DMS79 treated with DMSO at 0.1 percent for 48 hours (cell line): Measurements from ENCODE around the gene FOXP1.
"Not testable (repeated sequence)": the region's sequence is repeated elsewhere in the genome, so short reads cannot be mapped to it uniquely, and the experiment has no call there.

Experiments
- DNase-seq: peaks from one replicate; lab custom pipeline; 2025; lab: John Stamatoyannopoulos, UW

FOXP1 gene

GRCh38 chr3:71029770-71030169 lies 553.8 kb downstream of the FOXP1 start:
- no peak for DNase-seq

GRCh38 chr3:71028802-71029201 lies 554.7 kb downstream of the FOXP1 start:
- DNase-seq = no peak

GRCh38 chr3:71028184-71028583 lies 555.3 kb downstream of the FOXP1 start:
- DNase-seq = no peak

GRCh38 chr3:71026634-71027578 lies 556.6 kb downstream of the FOXP1 start:
- no peak for DNase-seq

GRCh38 chr3:71025516-71025915 lies 558.0 kb downstream of the FOXP1 start:
- no peak for DNase-seq

- DNase-seq = no peak
Observed at GRCh38 chr3:71025010-71025409, 558.5 kb downstream of the FOXP1 start.

- DNase-seq = no peak
Observed at GRCh38 chr3:71022551-71023335, 560.8 kb downstream of the FOXP1 start.

- DNase-seq = no peak
Observed at GRCh38 chr3:71018799-71019198, 564.7 kb downstream of the FOXP1 start.

GRCh38 chr3:71016178-71016845 lies 567.2 kb downstream of the FOXP1 start:
- no peak for DNase-seq

GRCh38 chr3:71014616-71015015 lies 568.9 kb downstream of the FOXP1 start:
- DNase-seq = not testable (repeated sequence)

- no peak for DNase-seq
Observed at GRCh38 chr3:71012971-71013370, 570.6 kb downstream of the FOXP1 start.

- DNase-seq = no peak
Observed at GRCh38 chr3:71011565-71012287, 571.8 kb downstream of the FOXP1 start.

GRCh38 chr3:71010726-71011455 lies 572.6 kb downstream of the FOXP1 start:
- no peak for DNase-seq

GRCh38 chr3:71008350-71008935 lies 575.1 kb downstream of the FOXP1 start:
- DNase-seq = no peak

- no peak for DNase-seq
Observed at GRCh38 chr3:71006810-71007785, 576.4 kb downstream of the FOXP1 start.

GRCh38 chr3:71005702-71006321 lies 577.7 kb downstream of the FOXP1 start:
- DNase-seq = no peak

- no peak for DNase-seq
Observed at GRCh38 chr3:71003511-71003910, 580.0 kb downstream of the FOXP1 start.

- DNase-seq = no peak
Observed at GRCh38 chr3:71002298-71002697, 581.2 kb downstream of the FOXP1 start.

- no peak for DNase-seq
Observed at GRCh38 chr3:71001303-71001830, 582.2 kb downstream of the FOXP1 start.
